ENCODE measurements around the gene GIT1.
"Not testable (repeated sequence)": the region's sequence is repeated elsewhere in the genome, so short reads cannot be mapped to it uniquely, and the experiment has no call there.

- not testable (repeated sequence) for TF ChIP-seq YY1 (IDR thresholded peaks at IDR 0.05); GABPA (IDR thresholded peaks at IDR 0.05 in 1 of 2, conservative IDR thresholded peaks at IDR 0.05 in 1 of 2)
These were observed 31.3 kb downstream of the GIT1 start for GRCh38 chr17:29558139-29558538.
